MM.1S (cell line): ENCODE results near the gene DNAH9.

Experiments
- DNase-seq: peaks from one replicate; pipeline ENCODE4 v3.0.0-alpha.2; 2015
- H2AFZ ChIP-seq: fragments of 300-600 bp; sonication (generic); 2 replicates; pipeline ENCODE4 v1.6.0; 2016; ENCODE audit warnings: antibody characterized with exemption, low read length
- H3F3A ChIP-seq: fragments of 300-600 bp; sonication (generic); 2 replicates; pipeline ENCODE4 v1.6.1; 2016; ENCODE audit warnings: mild to moderate bottlenecking, antibody characterized with exemption, low read length, moderate library complexity, mixed read lengths; ENCODE audit not compliant: insufficient read depth
- H3K27ac ChIP-seq: fragments of 300-600 bp; sonication (generic); 2 replicates; pipeline ENCODE4 v1.5.1; 2016; ENCODE audit warnings: mild to moderate bottlenecking, low read length
- H3K27me3 ChIP-seq: fragments of 300-600 bp; sonication (generic); replicated peaks from 2 replicates; pipeline ENCODE4 v1.6.0; 2016; ENCODE audit warnings: low read length; ENCODE audit not compliant: insufficient read depth
- H3K36me3 ChIP-seq: fragments of 300-600 bp; sonication (generic); replicated peaks from 2 replicates; pipeline ENCODE4 v1.6.1; 2016; ENCODE audit warnings: mild to moderate bottlenecking, low read length, mixed read lengths; ENCODE audit not compliant: insufficient read depth
- H3K4me1 ChIP-seq: fragments of 300-600 bp; sonication (generic); 2 replicates; pipeline ENCODE4 v1.6.1; 2016; ENCODE audit warnings: low read length, mixed read lengths
- H3K4me2 ChIP-seq: fragments of 300-600 bp; sonication (generic); 2 replicates; pipeline ENCODE4 v1.6.0; 2016; ENCODE audit warnings: low read depth, low read length
- H3K4me3 ChIP-seq: fragments of 300-600 bp; sonication (generic); 2 replicates; pipeline ENCODE4 v1.5.1; 2016; ENCODE audit warnings: low read length, mixed read lengths
- H3K79me2 ChIP-seq: fragments of 300-600 bp; sonication (generic); 2 replicates; pipeline ENCODE4 v1.6.1; 2016; ENCODE audit warnings: mixed run types, low read length, mixed read lengths
- H3K9ac ChIP-seq: fragments of 300-600 bp; sonication (generic); 2 replicates; pipeline ENCODE4 v1.6.1; 2016; ENCODE audit warnings: low read length, mixed read lengths
- H3K9me2 ChIP-seq: fragments of 300-600 bp; sonication (generic); replicated peaks from 2 replicates; pipeline ENCODE4 v1.6.1; 2016; ENCODE audit warnings: mild to moderate bottlenecking, low read length, mixed read lengths; ENCODE audit not compliant: insufficient read depth
- H3K9me3 ChIP-seq: fragments of 300-600 bp; sonication (generic); replicated peaks from 2 replicates; pipeline ENCODE4 v1.6.1; 2016; ENCODE audit warnings: mild to moderate bottlenecking, low read length, mixed read lengths; ENCODE audit not compliant: insufficient read depth
- H4K20me1 ChIP-seq: fragments of 300-600 bp; sonication (generic); 2 replicates; pipeline ENCODE4 v1.6.1; 2016; ENCODE audit warnings: mild to moderate bottlenecking, low read length, moderate library complexity, mixed read lengths; ENCODE audit not compliant: insufficient read depth
- CTCF ChIP-seq: fragments of 300-600 bp; sonication (generic); IDR thresholded peaks from 2 replicates; pipeline ENCODE4 v1.5.1; 2016; ENCODE audit warnings: antibody characterized with exemption, low read length, mixed read lengths
- EZH2 ChIP-seq: fragments of 300-600 bp; sonication (generic); optimal IDR thresholded peaks from 2 replicates; pipeline ENCODE3; 2017; ENCODE audit warnings: low read depth, mild to moderate bottlenecking, antibody characterized with exemption, low read length, mixed read lengths
- EZH2phosphoT487 ChIP-seq: fragments of 300-600 bp; sonication (generic); IDR thresholded peaks from 2 replicates; pipeline ENCODE4 v1.6.1; 2018; ENCODE audit warnings: antibody characterized with exemption, low read length

Gene DNAH9

GRCh38 chr17:11739848-11740247, 141.6 kb downstream of the DNAH9 start:
- H3K79me2 ChIP-seq = no peaks in the 10 kb centered on the region
- H4K20me1 ChIP-seq = no peaks in the 10 kb centered on the region
- H3K9ac ChIP-seq = no peak overlapping the region
- no peak overlapping the region for H3K4me2 ChIP-seq
- no peaks in the 10 kb centered on the region for H3K9me2 ChIP-seq
- no peak for DNase-seq
- no peaks in the 10 kb centered on the region for H3K27me3 ChIP-seq
- H3K36me3 ChIP-seq = no peaks in the 10 kb centered on the region
- H3K27ac ChIP-seq = no peak overlapping the region
- H3F3A ChIP-seq = 0 out of 2 replicates have a peak, but pooled peaks cover 8% of the 10 kb centered on the region
- 0 out of 2 replicates have a peak, but pooled peaks cover 9% of the 10 kb centered on the region for H3K4me1 ChIP-seq
- no peak overlapping the region for H3K4me3 ChIP-seq
- TF ChIP-seq EZH2phosphoT487 = no peak
- no peak for TF ChIP-seq CTCF
- TF ChIP-seq EZH2 = no peak
- no peaks in the 10 kb centered on the region for H3K9me3 ChIP-seq
- H2AFZ ChIP-seq = no peak overlapping the region

- DNase-seq = no peak
Observed at GRCh38 chr17:11742886-11743285, 144.6 kb downstream of the DNAH9 start.

GRCh38 chr17:11744696-11745095, 146.4 kb downstream of the DNAH9 start:
- Histone ChIP-seq H3K27me3 (no peaks in the 10 kb centered on the region), H3K27ac (no peak overlapping the region), H2AFZ (no peak overlapping the region), H3F3A (no peaks in the 10 kb centered on the region), H3K4me3 (no peak overlapping the region), H3K9me3 (no peaks in the 10 kb centered on the region), H4K20me1 (no peaks in the 10 kb centered on the region), H3K4me1 (no peaks in the 10 kb centered on the region), H3K79me2 (no peaks in the 10 kb centered on the region), H3K9me2 (no peaks in the 10 kb centered on the region), H3K9ac (no peak overlapping the region), H3K36me3 (no peaks in the 10 kb centered on the region), H3K4me2 (no peak overlapping the region)
- no peak for TF ChIP-seq EZH2phosphoT487
- TF ChIP-seq EZH2 = no peak
- TF ChIP-seq CTCF = no peak
- no peak for DNase-seq

More at GRCh38 chr17:11742886-11743285, 144.6 kb downstream of the DNAH9 start:
- Histone ChIP-seq H3K4me3 (no peak overlapping the region), H2AFZ (no peak overlapping the region), H3K4me2 (no peak overlapping the region), H4K20me1 (no peaks in the 10 kb centered on the region), H3K79me2 (no peaks in the 10 kb centered on the region), H3K27me3 (no peaks in the 10 kb centered on the region), H3K36me3 (no peaks in the 10 kb centered on the region), H3K9me3 (no peaks in the 10 kb centered on the region), H3K27ac (no peak overlapping the region), H3F3A (0 out of 2 replicates have a peak, but pooled peaks cover under 1% of the 10 kb centered on the region), H3K9ac (no peak overlapping the region), H3K4me1 (0 out of 2 replicates have a peak, but pooled peaks cover 3% of the 10 kb centered on the region), H3K9me2 (no peaks in the 10 kb centered on the region)
- TF ChIP-seq EZH2 (no peak), CTCF (no peak), EZH2phosphoT487 (no peak)
